ENCODE results near the gene COG5.

COG5 gene

GRCh38 chr7:107398161-107398560 lies 165.6 kb downstream of the COG5 start:
- TF ChIP-seq, protein P1, sequence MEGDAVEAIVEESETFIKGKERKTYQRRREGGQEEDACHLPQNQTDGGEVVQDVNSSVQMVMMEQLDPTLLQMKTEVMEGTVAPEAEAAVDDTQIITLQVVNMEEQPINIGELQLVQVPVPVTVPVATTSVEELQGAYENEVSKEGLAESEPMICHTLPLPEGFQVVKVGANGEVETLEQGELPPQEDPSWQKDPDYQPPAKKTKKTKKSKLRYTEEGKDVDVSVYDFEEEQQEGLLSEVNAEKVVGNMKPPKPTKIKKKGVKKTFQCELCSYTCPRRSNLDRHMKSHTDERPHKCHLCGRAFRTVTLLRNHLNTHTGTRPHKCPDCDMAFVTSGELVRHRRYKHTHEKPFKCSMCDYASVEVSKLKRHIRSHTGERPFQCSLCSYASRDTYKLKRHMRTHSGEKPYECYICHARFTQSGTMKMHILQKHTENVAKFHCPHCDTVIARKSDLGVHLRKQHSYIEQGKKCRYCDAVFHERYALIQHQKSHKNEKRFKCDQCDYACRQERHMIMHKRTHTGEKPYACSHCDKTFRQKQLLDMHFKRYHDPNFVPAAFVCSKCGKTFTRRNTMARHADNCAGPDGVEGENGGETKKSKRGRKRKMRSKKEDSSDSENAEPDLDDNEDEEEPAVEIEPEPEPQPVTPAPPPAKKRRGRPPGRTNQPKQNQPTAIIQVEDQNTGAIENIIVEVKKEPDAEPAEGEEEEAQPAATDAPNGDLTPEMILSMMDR (IDR thresholded peaks at IDR 0.05; ENCODE audit: extremely low read depth, insufficient read depth, missing control alignments) = no peak
- in situ Hi-C loops (cut with MboI; ENCODE audit: low pct_unique_long_range_greater_than_20kb, low sequenced_read_pairs, unreplicated experiment) = no loop called here
- no peak for DNase-seq (ENCODE audit: low spot score)

GRCh38 chr7:107396990-107397389 lies 166.7 kb downstream of the COG5 start:
- DNase-seq (ENCODE audit: low spot score) = no peak
- TF ChIP-seq, protein P1 (IDR thresholded peaks at IDR 0.05; ENCODE audit: extremely low read depth, insufficient read depth, missing control alignments) = no peak
- in situ Hi-C loops (cut with MboI; ENCODE audit: low pct_unique_long_range_greater_than_20kb, low sequenced_read_pairs, unreplicated experiment) = no loop called here

GRCh38 chr7:107396081-107396480 lies 167.6 kb downstream of the COG5 start:
- TF ChIP-seq, protein P1 (IDR thresholded peaks at IDR 0.05; ENCODE audit: extremely low read depth, insufficient read depth, missing control alignments) = no peak
- no peak for DNase-seq (ENCODE audit: low spot score)
- in situ Hi-C loops (cut with MboI; ENCODE audit: low pct_unique_long_range_greater_than_20kb, low sequenced_read_pairs, unreplicated experiment) = no loop called here

- TF ChIP-seq, protein P1 (IDR thresholded peaks at IDR 0.05; ENCODE audit: extremely low read depth, insufficient read depth, missing control alignments) = no peak
- no peak for DNase-seq (ENCODE audit: low spot score)
- in situ Hi-C loops (cut with MboI; ENCODE audit: low pct_unique_long_range_greater_than_20kb, low sequenced_read_pairs, unreplicated experiment) = no loop called here
Measured at GRCh38 chr7:107394831-107395230, 168.9 kb downstream of the COG5 start.

- DNase-seq (ENCODE audit: low spot score) = no peak
- in situ Hi-C loops (cut with MboI; ENCODE audit: low pct_unique_long_range_greater_than_20kb, low sequenced_read_pairs, unreplicated experiment) = no loop called here
- TF ChIP-seq, protein P1 (IDR thresholded peaks at IDR 0.05; ENCODE audit: extremely low read depth, insufficient read depth, missing control alignments) = no peak
Measured at GRCh38 chr7:107394276-107394675, 169.4 kb downstream of the COG5 start.

GRCh38 chr7:107392830-107393229 lies 170.9 kb downstream of the COG5 start:
- no peak for DNase-seq (ENCODE audit: low spot score)
- in situ Hi-C loops (cut with MboI; ENCODE audit: low pct_unique_long_range_greater_than_20kb, low sequenced_read_pairs, unreplicated experiment) = no loop called here
- TF ChIP-seq, protein P1 (IDR thresholded peaks at IDR 0.05; ENCODE audit: extremely low read depth, insufficient read depth, missing control alignments) = no peak

- DNase-seq (ENCODE audit: low spot score) = no peak
- in situ Hi-C loops (cut with MboI; ENCODE audit: low pct_unique_long_range_greater_than_20kb, low sequenced_read_pairs, unreplicated experiment) = no loop called here
- TF ChIP-seq, protein P1 (IDR thresholded peaks at IDR 0.05; ENCODE audit: extremely low read depth, insufficient read depth, missing control alignments) = no peak
Measured at GRCh38 chr7:107390916-107391315, 172.8 kb downstream of the COG5 start.

Measured in GM13977 (cell line).